Measurements from ENCODE around the gene NRG3. TPM values are rescaled to one million over a fixed set of nuclear protein-coding genes. Genes with fewer than 3 reads are reported as not detected.

NRG3 gene
- total and polyA plus RNA-seq, 2 donors (not counting 1 experiment from before 2014, with no cell fraction given): not detected

DNA sequence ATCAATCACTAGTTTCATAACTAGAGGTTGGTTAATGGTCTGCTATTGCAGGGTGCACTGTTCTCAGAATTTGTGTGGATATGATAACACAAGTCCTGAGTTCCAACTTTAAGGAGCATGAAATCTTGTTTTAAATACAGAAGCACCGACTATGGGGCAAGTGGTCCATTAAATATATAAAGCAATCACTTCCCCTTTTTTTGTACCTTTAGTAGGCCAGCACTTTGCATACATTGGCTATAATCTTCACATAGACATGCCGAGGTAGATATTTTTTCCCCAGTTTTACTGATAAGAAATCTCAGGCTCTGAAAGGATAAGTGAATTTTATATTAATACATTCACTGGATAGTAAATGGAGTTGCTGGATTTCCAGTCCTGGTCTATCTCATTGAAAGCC lies 286.3 kb downstream of the NRG3 start:
- Histone ChIP-seq H3K4me2 (ENCODE audit: extremely low read depth, insufficient read depth, low read length) (no peak overlapping the region), H3K4me1 (ENCODE audit: control insufficient read depth, extremely low read depth, insufficient read depth, low read length) (no peaks in the 10 kb centered on the region), H3K79me2 (ENCODE audit: control insufficient read depth, insufficient read depth, low read length) (no peaks in the 10 kb centered on the region), H4K20me1 (ENCODE audit: control insufficient read depth, extremely low read depth, insufficient read depth, low read length) (no peaks in the 10 kb centered on the region), H2AFZ (ENCODE audit: low read length) (no peak overlapping the region), H3K4me3 (replicated peaks in 1 of 4; ENCODE audit: control extremely low read depth in 1 of 4, insufficient read depth in 1 of 4, low read depth in 3 of 4, low read length in 4 of 4) (no peak overlapping the region), H3K9me3 (ENCODE audit: control insufficient read depth, insufficient read depth, low read depth, low read length) (no peaks in the 10 kb centered on the region), H3K9ac (ENCODE audit: insufficient read depth, low read length) (no peak overlapping the region), H3K27me3 (ENCODE audit: control insufficient read depth, insufficient read depth, low read length) (no peaks in the 10 kb centered on the region), H3K36me3 (ENCODE audit: control insufficient read depth, insufficient read depth, low read length) (no peaks in the 10 kb centered on the region), H3K27ac (ENCODE audit: insufficient read depth, low read length) (no peak overlapping the region)
- no peak for DNase-seq (ENCODE audit: low read depth in 2 of 2)
- TF ChIP-seq, protein P1, sequence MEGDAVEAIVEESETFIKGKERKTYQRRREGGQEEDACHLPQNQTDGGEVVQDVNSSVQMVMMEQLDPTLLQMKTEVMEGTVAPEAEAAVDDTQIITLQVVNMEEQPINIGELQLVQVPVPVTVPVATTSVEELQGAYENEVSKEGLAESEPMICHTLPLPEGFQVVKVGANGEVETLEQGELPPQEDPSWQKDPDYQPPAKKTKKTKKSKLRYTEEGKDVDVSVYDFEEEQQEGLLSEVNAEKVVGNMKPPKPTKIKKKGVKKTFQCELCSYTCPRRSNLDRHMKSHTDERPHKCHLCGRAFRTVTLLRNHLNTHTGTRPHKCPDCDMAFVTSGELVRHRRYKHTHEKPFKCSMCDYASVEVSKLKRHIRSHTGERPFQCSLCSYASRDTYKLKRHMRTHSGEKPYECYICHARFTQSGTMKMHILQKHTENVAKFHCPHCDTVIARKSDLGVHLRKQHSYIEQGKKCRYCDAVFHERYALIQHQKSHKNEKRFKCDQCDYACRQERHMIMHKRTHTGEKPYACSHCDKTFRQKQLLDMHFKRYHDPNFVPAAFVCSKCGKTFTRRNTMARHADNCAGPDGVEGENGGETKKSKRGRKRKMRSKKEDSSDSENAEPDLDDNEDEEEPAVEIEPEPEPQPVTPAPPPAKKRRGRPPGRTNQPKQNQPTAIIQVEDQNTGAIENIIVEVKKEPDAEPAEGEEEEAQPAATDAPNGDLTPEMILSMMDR (conservative IDR thresholded peaks at IDR 0.05 in 1 of 2, IDR thresholded peaks at IDR 0.05 in 1 of 2; ENCODE audit: low read depth in 1 of 2, low read length in 2 of 2): no peak
- TF ChIP-seq EZH2 (IDR thresholded peaks at IDR 0.05; ENCODE audit: low read length, missing control alignments): no peak

DNA sequence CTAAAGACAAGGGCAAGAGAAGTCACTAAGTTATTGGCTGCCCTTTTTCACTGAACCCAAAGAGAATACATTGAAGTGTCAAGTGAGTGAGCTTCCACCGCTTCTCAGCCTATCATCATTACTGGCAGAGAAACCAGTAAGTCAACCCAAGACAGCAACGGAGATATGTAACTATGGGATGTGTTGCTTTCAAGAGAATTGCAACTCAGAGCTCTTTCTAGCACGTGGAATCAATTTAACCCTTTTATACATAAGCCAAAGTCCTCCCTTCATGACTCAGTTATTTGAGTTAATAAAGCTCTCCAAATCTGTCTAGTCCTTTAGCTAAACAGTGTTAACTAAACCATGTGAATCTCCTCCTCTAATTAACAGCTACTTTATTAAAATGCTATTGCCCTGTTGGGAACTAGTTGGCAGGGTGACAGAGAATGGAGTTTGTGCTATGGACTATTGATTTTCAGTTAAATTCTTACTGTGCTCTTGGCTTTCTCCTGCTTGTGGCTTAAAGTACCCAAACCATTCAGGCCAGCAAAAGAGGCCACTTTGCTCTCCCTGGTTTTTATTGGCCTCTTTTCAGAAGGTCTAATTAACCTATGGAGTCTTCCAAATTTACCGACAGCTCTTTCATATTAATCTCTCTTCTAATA lies 287.7 kb downstream of the NRG3 start:
- TF ChIP-seq, protein P1 (conservative IDR thresholded peaks at IDR 0.05 in 1 of 2, IDR thresholded peaks at IDR 0.05 in 1 of 2; ENCODE audit: low read depth in 1 of 2, low read length in 2 of 2): no peak
- no peak for TF ChIP-seq EZH2 (IDR thresholded peaks at IDR 0.05; ENCODE audit: low read length, missing control alignments)
- no peaks in the 10 kb centered on the region for H3K36me3 ChIP-seq (ENCODE audit: control insufficient read depth, insufficient read depth, low read length)
- H2AFZ ChIP-seq (ENCODE audit: low read length): no peak overlapping the region
- DNase-seq (ENCODE audit: low read depth in 2 of 2): no peak
- H3K4me1 ChIP-seq (ENCODE audit: control insufficient read depth, extremely low read depth, insufficient read depth, low read length): no peaks in the 10 kb centered on the region
- no peak overlapping the region for H3K27ac ChIP-seq (ENCODE audit: insufficient read depth, low read length)
- no peak overlapping the region for H3K4me2 ChIP-seq (ENCODE audit: extremely low read depth, insufficient read depth, low read length)
- no peak overlapping the region for H3K9ac ChIP-seq (ENCODE audit: insufficient read depth, low read length)
- H3K27me3 ChIP-seq (ENCODE audit: control insufficient read depth, insufficient read depth, low read length): no peaks in the 10 kb centered on the region
- H4K20me1 ChIP-seq (ENCODE audit: control insufficient read depth, extremely low read depth, insufficient read depth, low read length): no peaks in the 10 kb centered on the region
- no peaks in the 10 kb centered on the region for H3K9me3 ChIP-seq (ENCODE audit: control insufficient read depth, insufficient read depth, low read depth, low read length)
- no peaks in the 10 kb centered on the region for H3K79me2 ChIP-seq (ENCODE audit: control insufficient read depth, insufficient read depth, low read length)
- H3K4me3 ChIP-seq (replicated peaks in 1 of 4; ENCODE audit: control extremely low read depth in 1 of 4, insufficient read depth in 1 of 4, low read depth in 3 of 4, low read length in 4 of 4): no peak overlapping the region

DNA sequence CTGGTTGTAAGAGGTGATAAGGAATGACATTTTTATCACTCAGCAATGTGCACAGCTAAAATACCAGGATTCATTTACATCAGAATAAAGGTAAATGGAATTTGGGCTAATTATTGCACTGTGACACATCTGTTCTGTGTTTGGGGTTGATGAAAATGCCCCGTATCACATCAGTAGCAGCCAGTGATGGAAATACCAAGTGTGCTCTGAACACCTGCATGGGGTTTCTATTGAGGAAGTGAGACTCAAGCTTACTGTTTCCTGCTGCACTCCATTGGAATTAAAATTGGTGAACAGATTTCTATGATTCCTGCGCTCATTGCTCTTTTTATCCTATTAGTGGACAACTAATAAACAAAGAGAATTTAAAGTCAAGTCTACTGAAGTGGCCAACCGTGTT lies 296.9 kb downstream of the NRG3 start:
- Histone ChIP-seq H3K27me3 (ENCODE audit: control insufficient read depth, insufficient read depth, low read length) (no peaks in the 10 kb centered on the region), H3K9me3 (ENCODE audit: control insufficient read depth, insufficient read depth, low read depth, low read length) (no peaks in the 10 kb centered on the region), H3K27ac (ENCODE audit: insufficient read depth, low read length) (no peak overlapping the region), H2AFZ (ENCODE audit: low read length) (no peak overlapping the region), H3K36me3 (ENCODE audit: control insufficient read depth, insufficient read depth, low read length) (no peaks in the 10 kb centered on the region), H3K4me2 (ENCODE audit: extremely low read depth, insufficient read depth, low read length) (no peak overlapping the region), H3K4me1 (ENCODE audit: control insufficient read depth, extremely low read depth, insufficient read depth, low read length) (no peaks in the 10 kb centered on the region), H4K20me1 (ENCODE audit: control insufficient read depth, extremely low read depth, insufficient read depth, low read length) (no peaks in the 10 kb centered on the region), H3K9ac (ENCODE audit: insufficient read depth, low read length) (no peak overlapping the region), H3K4me3 (replicated peaks in 1 of 4; ENCODE audit: control extremely low read depth in 1 of 4, insufficient read depth in 1 of 4, low read depth in 3 of 4, low read length in 4 of 4) (no peak overlapping the region), H3K79me2 (ENCODE audit: control insufficient read depth, insufficient read depth, low read length) (no peaks in the 10 kb centered on the region)
- TF ChIP-seq, protein P1 (conservative IDR thresholded peaks at IDR 0.05 in 1 of 2, IDR thresholded peaks at IDR 0.05 in 1 of 2; ENCODE audit: low read depth in 1 of 2, low read length in 2 of 2): no peak
- TF ChIP-seq EZH2 (IDR thresholded peaks at IDR 0.05; ENCODE audit: low read length, missing control alignments): no peak
- no peak for DNase-seq (ENCODE audit: low read depth in 2 of 2)

Data from fibroblast of lung (primary cell).